HUES6 (cell line): ENCODE measurements around the gene CHGA.

ENCODE experiments used
- H3K27ac ChIP-seq: 2 replicates; pipeline ENCODE4 v1.7.0; 2013; ENCODE audit warnings: low read depth, mild to moderate bottlenecking, low read length, inconsistent platforms
- H3K27me3 ChIP-seq: 2 replicates; pipeline ENCODE4 v1.6.1; 2013; ENCODE audit warnings: low read length; ENCODE audit not compliant: control insufficient read depth, insufficient read depth
- H3K36me3 ChIP-seq: 2 replicates; pipeline ENCODE4 v1.6.1; 2013; ENCODE audit warnings: low read length; ENCODE audit not compliant: control insufficient read depth, insufficient read depth
- H3K4me1 ChIP-seq: 2 replicates; pipeline ENCODE4 v1.6.1; 2013; ENCODE audit warnings: low read length; ENCODE audit not compliant: control insufficient read depth, insufficient read depth
- H3K4me3 ChIP-seq: 2 replicates; pipeline ENCODE4 v1.5.1; 2013; ENCODE audit warnings: low read depth, low read length
- H3K9ac ChIP-seq: one replicate; pipeline ENCODE4 v1.6.1; 2013; ENCODE audit warnings: mild to moderate bottlenecking, low read length
- H3K9me3 ChIP-seq: 2 replicates; pipeline ENCODE4 v1.6.1; 2013; ENCODE audit warnings: low read depth, low read length; ENCODE audit not compliant: control insufficient read depth, insufficient read depth

Gene CHGA

DNA sequence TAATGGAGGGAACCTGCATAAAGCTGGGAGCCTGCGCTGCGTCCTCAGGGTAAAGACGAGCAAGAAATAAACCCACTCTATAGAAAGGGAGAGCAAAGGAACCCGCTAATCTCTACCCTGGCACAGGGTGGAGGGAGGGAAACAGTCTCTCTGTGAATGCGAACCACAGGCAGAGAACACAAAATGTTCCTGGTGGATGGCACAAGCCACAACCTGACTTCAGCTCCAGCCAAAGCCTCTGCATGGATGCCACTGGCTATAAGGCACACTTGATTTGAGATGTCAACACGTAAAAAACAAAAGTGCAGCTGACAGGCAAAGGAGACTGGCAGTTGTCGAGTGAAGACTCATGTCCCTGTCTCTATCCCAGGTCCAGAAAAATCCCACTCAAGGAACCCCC, 32.4 kb downstream of the CHGA start:
- H3K4me3 ChIP-seq, result no peak overlapping the region
- peaks cover 45% of the 10 kb centered on the region for H3K36me3 ChIP-seq
- H3K4me1 ChIP-seq, result no peaks in the 10 kb centered on the region; the same call in 1 of the 2 replicates
- H3K27me3 ChIP-seq, result no peaks in the 10 kb centered on the region
- H3K27ac ChIP-seq, result no peak overlapping the region
- no peak overlapping the region for H3K9ac ChIP-seq
- H3K9me3 ChIP-seq, result no peaks in the 10 kb centered on the region

DNA sequence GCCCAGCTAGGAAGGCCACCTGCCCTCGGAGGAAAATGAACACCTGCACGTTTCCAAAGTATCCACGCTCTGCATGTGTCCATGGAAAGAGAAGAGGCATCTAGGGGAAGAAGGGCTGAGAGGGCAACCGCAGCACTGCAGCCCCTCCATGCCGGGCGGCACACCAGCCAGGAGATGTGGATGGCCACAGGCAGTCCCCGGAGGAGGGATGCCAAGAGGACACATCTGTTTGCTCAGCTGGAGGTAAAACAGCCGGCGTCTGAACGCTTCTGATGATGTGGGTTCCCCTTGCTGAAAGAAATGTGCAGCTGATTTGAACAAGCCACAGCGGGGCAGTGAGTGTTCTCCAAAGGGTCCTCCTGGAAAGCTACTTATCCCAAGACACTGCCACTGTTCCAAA, 34.0 kb downstream of the CHGA start:
- Histone ChIP-seq H3K4me1 (no peaks in the 10 kb centered on the region; the same call in 1 of the 2 replicates), H3K27ac (no peak overlapping the region), H3K9ac (no peak overlapping the region), H3K36me3 (peaks cover 35% of the 10 kb centered on the region), H3K27me3 (no peaks in the 10 kb centered on the region), H3K4me3 (no peak overlapping the region), H3K9me3 (no peaks in the 10 kb centered on the region)

DNA sequence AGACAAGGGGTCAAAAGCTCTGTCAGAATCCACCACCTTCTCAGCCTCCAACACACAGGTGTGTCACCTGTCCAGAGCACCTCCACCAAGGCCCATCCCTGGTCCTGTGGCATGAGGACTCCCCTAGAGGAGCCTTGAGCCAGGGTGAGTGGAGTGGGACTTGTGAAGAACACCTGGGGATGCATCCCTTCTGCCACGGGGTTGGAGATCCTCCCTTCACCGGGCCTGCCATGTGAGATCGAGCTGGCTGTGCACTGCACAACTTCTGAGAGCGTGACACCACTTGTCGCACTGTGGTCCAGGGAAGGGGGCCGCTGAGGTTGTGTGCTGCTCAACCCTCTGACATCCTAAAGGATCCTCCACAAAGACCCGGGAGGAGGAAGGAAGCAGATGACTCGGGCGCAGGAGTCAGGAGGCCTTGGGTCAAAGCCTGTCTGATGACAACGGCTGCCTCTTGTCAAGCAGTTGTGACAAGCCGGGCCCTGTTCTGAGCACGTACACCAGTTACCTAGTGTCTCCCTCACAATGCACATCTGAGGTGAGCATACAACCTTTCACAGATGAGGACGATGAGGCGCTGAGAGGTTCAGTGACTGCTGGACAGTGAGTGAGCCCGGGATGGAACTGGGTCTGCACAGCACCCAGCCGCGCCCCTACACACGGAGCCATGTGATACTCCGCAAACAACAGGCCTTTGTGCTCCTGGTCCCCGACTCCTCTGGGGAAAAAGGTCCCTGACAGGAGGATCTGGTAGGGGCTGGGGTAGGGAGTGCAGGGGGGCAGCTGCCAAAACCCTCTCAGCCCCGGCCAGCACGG, 35.6 kb downstream of the CHGA start:
- peaks cover 5% of the 10 kb centered on the region; the same call in 1 of the 2 replicates for H3K4me1 ChIP-seq
- no peaks in the 10 kb centered on the region for H3K9me3 ChIP-seq
- no peak overlapping the region for H3K27ac ChIP-seq
- no peaks in the 10 kb centered on the region for H3K27me3 ChIP-seq
- H3K9ac ChIP-seq, result no peak overlapping the region
- H3K4me3 ChIP-seq, result no peak overlapping the region
- H3K36me3 ChIP-seq, result peaks cover 39% of the 10 kb centered on the region

DNA sequence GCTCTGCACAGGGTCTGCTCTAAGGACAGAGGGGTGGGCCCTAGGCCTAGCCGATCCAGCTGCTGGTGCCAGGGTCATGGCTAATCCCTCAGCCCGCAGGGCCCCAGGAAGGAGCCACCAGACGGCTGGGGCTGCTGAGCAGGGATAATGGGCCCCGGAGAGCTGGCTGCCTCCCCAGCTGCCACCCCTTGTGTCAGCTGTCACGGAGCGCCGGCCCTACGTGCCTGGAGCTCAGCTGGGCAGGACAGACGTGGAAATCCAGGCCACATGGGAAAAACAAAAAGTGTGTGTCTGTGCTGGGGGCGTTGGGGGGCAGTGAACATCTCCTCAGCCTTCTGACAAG, 36.2 kb downstream of the CHGA start:
- peaks cover 39% of the 10 kb centered on the region for H3K36me3 ChIP-seq
- peaks cover 6% of the 10 kb centered on the region; the same call in 1 of the 2 replicates for H3K4me1 ChIP-seq
- no peaks in the 10 kb centered on the region for H3K9me3 ChIP-seq
- no peak overlapping the region for H3K9ac ChIP-seq
- no peak overlapping the region for H3K27ac ChIP-seq
- no peaks in the 10 kb centered on the region for H3K27me3 ChIP-seq
- no peak overlapping the region for H3K4me3 ChIP-seq

DNA sequence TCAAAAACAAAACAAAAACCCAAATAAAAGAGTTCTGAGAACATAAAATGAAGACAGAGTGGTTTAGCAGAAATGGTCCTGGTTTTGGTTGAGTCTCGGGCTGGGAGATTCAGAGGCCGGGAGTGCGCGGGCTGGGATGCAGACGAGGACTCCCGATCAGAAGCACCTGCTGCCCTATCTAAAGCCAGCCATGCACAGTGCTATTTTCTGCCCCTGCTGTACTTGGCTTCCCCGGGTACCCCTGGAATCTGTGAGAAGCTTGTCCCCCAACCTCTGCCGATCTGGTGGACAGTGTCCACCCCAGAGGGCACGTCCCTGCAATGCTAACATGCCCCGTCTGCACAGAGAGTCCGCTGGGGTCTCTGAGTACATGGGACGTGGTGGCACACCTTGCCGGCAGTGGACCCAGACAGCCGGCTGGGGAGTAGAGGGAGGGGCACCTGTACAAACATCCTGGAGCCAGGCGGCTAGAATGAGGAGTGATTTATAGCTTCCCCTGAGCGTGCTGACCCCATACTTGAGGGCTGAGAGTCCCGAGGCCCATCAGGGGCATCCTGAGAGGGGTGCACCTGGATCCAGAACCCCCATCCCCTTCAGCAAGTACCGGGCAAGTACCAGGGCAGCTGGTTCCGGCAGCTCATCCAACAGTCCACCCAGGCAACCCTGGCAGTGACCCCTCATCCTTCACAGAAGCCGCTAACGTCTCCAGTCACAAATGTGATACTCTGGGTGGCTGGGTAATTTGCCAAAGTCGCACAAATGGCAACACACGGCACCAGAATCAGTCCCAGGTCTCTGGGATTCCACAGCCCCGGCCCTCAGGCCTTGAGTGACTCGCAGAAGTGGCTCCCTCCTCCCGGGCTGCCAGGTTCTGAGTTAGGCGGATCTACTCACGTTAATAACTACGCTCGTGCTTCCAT, 37.1 kb downstream of the CHGA start:
- Histone ChIP-seq H3K4me3 (no peak overlapping the region), H3K9ac (no peak overlapping the region), H3K27me3 (no peaks in the 10 kb centered on the region), H3K36me3 (peaks cover 38% of the 10 kb centered on the region), H3K4me1 (peaks cover 6% of the 10 kb centered on the region; the same call in 1 of the 2 replicates), H3K27ac (no peak overlapping the region), H3K9me3 (peaks cover 6% of the 10 kb centered on the region; the same call in 1 of the 2 replicates)

DNA sequence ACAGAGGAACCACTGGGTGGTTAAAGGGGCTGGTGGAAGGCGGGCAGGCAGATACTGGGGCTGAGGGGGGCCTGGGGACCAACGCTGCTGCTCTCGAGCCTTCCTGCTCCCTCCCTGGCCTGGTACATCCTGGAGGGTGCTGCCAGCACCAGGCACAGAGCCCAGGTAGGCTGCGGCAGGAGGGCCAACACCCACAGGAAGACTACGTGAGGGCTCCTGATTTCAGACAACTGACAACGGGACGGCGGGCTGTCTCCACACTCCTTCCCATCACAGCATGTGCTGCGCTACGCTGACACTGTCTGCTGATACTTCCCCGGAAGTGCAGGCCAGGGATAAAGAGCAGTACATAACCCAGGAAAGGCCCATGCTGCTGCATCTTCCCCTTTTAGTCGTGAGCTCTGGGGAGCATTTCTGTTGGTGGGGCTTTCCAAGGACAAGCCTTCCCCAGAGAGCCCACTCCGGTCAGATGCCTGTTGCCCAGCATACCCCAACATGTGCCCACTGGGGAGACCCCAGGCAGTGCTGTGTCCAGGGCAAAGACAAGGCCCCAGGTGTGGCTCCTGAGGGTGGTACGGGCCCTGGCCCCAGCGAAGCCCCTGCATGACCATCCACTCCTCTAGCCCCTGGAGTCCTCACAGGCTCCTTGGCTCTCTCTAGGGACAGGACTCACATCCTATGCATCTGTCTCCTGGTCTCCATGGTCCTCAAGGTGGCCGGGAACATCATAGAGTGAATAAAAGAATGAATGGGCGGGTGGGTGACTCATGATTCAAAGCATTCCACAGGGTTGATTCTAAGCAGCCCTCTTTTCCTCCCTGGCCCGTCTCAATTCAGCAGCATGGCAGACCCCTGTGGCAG, 38.0 kb downstream of the CHGA start:
- Histone ChIP-seq H3K9me3 (peaks cover 9% of the 10 kb centered on the region; the same call in 1 of the 2 replicates), H3K36me3 (peaks cover 30% of the 10 kb centered on the region), H3K9ac (no peak overlapping the region), H3K4me3 (no peak overlapping the region), H3K27me3 (no peaks in the 10 kb centered on the region), H3K27ac (no peak overlapping the region), H3K4me1 (peaks cover 6% of the 10 kb centered on the region; the same call in 1 of the 2 replicates)

DNA sequence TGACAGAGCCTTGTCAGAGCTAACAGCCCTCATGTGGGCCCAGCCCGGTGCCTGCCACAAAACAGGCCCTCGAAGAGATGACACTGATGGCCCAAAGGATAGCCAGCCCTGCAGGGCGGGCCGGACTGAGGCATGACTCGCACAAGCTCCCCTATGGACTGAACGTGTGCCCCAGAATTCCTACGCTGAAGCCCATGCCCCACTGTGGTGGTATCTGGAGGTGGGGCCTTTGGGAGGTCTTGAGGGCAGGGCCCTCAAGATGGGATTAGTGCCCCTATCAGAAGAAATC, 38.6 kb downstream of the CHGA start:
- Histone ChIP-seq H3K9ac (no peak overlapping the region), H3K4me3 (no peak overlapping the region), H3K4me1 (peaks cover 6% of the 10 kb centered on the region; the same call in 1 of the 2 replicates), H3K36me3 (peaks cover 30% of the 10 kb centered on the region), H3K27ac (no peak overlapping the region), H3K9me3 (peaks cover 9% of the 10 kb centered on the region; the same call in 1 of the 2 replicates), H3K27me3 (no peaks in the 10 kb centered on the region)

DNA sequence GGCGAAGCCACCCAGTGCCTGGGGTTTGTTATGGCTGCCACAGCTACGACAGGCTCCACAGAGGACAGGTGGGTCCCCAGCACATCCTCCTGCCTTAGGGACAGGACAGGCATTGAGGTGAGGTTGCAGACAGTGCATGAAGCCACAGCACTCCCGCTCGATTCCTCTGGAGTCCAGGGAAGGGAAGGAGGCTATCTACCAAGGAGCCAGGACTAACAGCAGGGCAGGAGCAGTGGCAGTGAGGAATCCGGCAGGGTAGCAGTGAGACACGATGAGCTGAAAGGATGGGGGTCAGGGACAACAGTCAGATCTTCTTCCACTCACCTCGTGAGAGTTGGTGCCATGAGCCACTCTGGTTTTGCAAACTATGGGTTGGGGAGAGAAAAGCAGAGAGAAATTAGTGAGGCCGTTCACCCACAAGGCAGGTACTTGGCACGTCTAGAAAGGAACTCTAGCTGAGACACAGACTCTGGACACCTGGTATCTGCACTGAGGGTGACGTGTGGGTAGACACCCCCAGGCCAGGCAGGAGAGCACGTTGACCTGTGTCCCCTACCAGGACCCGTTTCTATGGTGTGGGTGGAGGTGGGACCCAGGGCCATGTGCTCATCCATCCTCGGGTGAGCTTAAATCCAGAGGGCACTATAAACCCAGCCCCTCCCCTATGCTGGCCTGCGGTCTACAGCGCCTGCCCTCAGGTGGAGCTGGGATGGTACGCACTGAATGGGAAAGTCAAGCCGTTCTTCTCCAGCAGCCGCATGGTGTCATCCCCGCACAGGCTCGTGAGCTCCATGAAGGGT, 39.3 kb downstream of the CHGA start:
- H3K9me3 ChIP-seq, result peaks cover 9% of the 10 kb centered on the region; the same call in 1 of the 2 replicates
- peaks cover 6% of the 10 kb centered on the region; the same call in 1 of the 2 replicates for H3K4me1 ChIP-seq
- no peak overlapping the region for H3K4me3 ChIP-seq
- no peak overlapping the region for H3K27ac ChIP-seq
- H3K27me3 ChIP-seq, result no peaks in the 10 kb centered on the region
- no peak overlapping the region for H3K9ac ChIP-seq
- peaks cover 25% of the 10 kb centered on the region for H3K36me3 ChIP-seq

DNA sequence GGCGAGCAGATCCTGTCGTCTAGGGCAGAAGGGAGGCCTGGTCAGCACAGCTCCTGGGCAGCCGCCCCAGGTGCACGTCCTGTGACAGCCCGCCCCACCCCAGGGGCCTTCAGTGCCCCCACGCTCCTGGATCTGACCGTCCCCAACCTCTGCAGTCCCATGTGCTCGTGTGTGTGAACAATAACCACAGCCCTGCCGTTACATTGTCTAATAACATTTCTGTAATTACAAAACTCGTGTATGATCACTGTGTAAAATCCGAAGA, 39.8 kb downstream of the CHGA start:
- H3K36me3 ChIP-seq, result peaks cover 20% of the 10 kb centered on the region
- no peak overlapping the region for H3K27ac ChIP-seq
- peaks cover 6% of the 10 kb centered on the region; the same call in 1 of the 2 replicates for H3K4me1 ChIP-seq
- no peak overlapping the region for H3K4me3 ChIP-seq
- no peak overlapping the region for H3K9ac ChIP-seq
- no peaks in the 10 kb centered on the region for H3K27me3 ChIP-seq
- H3K9me3 ChIP-seq, result peaks cover 9% of the 10 kb centered on the region; the same call in 1 of the 2 replicates
